ENCODE measurements around the gene C12orf42.

The C12orf42 gene

DNA sequence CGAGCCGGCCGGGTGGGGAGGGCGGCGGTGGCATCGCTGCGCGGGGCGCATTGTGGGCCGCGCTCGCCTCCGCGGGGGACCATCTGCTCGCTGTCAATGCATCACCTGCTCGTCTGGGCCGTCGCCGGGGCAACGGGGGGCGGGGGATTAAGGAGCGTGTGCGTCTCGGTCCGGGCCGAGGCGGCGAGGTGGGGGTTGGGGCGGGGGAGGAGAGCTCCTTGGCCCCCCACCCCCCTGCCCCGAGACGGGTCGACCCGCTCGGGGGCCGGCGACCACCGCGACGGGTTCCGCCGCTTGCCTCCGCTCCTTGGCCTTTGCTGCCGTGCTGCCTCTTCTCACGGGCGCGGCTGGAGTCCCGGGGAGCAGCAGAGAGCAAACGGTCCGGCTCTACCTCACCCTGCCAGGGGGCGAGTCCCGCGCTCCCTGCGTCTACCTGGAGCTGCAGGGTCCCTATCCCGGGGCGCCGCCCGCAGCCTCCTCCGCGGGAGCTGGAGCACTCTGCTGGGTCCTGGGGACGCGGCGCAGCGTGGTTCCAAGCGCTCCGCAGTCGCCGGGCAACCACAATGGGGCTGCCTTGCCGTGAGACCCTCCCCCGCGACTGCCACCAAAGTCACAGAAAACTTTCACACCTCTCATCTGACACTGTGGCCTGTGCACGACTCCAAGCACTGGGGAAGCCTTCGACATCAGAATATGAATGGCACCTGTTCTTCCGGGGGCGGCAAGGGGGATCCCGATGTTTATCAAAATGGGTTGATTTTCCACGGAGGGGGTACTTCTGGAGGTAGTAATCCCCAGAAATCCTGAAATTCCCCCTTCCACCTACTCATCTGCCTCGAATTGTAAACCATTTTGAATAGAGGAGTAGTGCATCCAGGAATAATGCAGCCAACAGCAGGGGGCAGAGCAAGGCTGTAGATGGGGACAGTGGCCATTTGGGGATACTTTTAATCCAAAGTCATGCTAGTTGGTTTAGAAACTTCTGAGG, at the start of gene C12orf42:
Gene C12orf42 (minus strand): TSS at position 500 of the 988 bp plus-strand sequence. CDS start 17,542 bp downstream, outside the sequence.
- DNase-seq (ENCODE audit: low read depth): peak; percentile 25

GRCh38 chr12:103542078-103542477, 46.3 kb upstream of the C12orf42 start:
- no peak for DNase-seq (ENCODE audit: low read depth)

- DNase-seq (ENCODE audit: low read depth): no peak
These were observed 44.6 kb upstream of the C12orf42 start for GRCh38 chr12:103540319-103540718.

GRCh38 chr12:103538397-103538796, 42.6 kb upstream of the C12orf42 start:
- no peak for DNase-seq (ENCODE audit: low read depth)

DNA sequence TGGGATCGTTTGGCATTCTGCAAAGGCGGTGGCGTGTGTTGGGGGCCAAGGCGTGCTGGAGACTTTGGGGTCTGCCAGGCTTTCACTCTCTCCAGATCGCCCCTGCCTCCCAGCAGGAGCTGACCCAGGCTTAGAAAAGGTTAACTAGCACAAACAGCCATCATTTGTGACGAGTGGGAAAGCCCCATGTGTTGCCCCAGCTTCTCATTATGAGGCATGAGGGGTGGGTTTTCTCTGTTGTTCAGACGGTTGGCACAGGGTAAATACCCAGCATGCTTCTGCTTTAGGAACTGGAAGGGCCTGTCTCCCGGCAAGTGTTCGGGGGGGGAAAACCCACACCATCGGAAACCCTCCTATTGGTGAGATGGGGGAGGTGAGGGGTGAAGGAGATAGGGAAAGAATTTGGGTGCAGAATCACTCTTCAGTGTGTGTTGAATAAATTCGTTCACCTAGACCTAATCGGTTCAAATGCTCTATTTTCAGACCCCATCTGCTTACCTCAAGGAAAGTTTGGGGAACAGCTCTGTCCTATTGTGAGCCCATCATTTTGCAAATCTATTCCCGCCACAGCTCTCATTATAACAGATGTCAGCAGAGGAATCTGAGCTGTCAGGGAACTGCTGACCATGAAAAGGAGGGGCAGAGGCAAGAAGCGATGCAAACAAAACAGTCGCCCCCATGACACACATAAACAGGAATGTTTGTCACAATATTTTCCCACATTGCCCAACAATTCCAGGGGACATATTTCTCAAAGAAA, 34.7 kb upstream of the C12orf42 start:
- DNase-seq (ENCODE audit: low read depth): no peak

- no peak for DNase-seq (ENCODE audit: low read depth)
These were observed 33.5 kb upstream of the C12orf42 start for GRCh38 chr12:103529306-103529705.

- no peak for DNase-seq (ENCODE audit: low read depth)
These were observed 28.6 kb upstream of the C12orf42 start for GRCh38 chr12:103524238-103524875.

DNA sequence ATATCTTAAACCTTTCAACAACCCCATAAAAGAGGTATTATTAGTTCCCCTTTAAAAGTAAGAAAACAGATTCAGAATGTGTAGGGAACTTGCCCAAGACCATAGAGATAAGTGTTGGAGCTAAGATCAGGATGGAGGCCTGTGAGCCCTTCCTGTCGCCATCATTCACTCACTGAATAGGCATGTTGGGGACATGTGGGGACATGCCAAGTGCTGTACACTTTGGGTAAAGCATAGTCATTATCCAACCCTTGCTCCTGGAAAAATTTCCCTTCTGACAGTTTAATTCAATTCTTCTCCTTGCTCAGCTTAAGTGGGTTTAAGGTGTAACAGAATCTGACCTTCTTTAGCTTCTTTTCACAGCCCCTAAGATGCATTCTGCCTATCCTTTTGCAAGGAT, 28.0 kb upstream of the C12orf42 start:
- DNase-seq (ENCODE audit: low read depth): no peak

- DNase-seq (ENCODE audit: low read depth): no peak
These were observed 25.0 kb upstream of the C12orf42 start for GRCh38 chr12:103520686-103521215.

- DNase-seq (ENCODE audit: low read depth): no peak
These were observed 23.9 kb upstream of the C12orf42 start for GRCh38 chr12:103519632-103520031.

- no peak for DNase-seq (ENCODE audit: low read depth)
These were observed 23.1 kb upstream of the C12orf42 start for GRCh38 chr12:103518899-103519298.

- no peak for DNase-seq (ENCODE audit: low read depth)
These were observed 21.4 kb upstream of the C12orf42 start for GRCh38 chr12:103517161-103517560.

DNA sequence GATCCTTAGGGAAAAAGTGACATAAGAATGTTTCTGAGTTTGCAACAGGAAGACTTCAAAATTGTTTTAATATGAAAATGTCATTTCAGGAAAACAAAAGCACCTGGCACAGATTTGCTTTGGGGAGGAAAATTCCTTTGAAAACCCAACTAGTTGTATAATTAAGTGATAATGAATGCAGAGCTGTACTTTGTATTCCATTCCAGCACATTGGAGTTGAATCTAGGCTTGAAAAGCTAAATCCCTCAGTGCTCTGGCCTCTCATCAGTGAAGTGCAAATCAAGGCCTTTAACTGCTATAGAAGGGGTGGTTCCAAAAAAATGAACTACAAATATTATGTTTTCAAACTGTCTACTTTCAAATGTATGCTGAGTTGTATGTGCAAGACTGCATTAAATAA, 19.6 kb upstream of the C12orf42 start:
- no peak for DNase-seq (ENCODE audit: low read depth)

DNA sequence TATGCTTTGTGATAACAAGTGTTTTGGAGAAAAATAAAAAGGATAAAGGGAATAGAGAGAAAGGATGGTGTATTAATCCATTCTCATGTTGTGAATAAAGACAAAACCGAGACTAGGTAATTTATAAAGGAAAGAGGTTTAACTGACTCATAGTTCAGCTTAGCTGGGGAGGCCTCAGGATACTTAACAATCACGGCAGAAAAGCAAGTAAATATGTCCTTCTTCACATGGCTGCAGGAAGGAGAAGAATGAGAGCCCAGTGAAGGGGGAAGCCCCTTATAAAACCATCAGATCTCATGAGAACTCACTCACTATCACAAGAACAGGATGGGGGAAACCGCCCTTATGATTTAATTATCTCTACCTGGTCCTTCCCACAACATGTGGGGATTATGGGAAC, 18.1 kb upstream of the C12orf42 start:
- no peak for DNase-seq (ENCODE audit: low read depth)

DNA sequence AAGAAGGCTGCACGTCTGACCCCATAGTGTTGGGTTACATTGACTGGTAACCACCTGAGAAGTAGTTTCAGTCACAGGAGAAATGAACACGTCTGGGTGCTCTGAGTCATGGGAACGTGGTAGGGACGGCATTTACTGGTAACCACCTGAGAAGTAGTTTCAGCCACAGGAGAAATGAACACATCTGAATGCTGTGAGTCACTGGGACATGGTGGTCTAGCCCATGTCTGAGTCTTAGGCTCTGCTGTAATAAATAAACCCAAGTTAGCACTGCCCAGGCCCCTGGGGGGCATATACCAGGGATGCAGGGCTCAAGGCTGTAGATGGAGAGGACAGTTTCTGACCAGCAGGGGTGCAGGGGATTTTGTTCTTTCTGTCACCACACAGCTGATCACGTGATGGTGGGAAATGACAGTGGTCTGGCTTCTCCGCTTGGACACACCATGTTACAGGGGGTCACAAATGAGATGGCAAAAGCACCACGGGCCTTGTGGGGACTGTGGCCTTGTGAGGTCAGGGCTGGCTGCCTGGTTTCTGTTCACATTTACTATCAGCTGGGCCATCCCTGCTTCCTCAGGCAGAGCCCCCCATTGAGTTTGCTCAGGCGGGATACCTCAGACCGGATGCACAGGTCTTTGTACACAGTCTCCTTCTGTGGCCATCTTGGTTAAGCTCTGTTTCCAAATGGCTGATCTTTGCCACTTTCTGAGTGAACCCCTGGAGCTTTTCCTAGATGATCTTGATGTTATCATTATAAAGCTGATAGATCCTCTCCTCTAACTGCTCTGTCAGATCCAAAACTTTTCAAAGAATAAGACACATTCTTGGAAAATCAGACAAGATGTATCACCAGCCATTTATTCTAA, 9.8 kb upstream of the C12orf42 start:
- no peak for DNase-seq (ENCODE audit: low read depth)

DNA sequence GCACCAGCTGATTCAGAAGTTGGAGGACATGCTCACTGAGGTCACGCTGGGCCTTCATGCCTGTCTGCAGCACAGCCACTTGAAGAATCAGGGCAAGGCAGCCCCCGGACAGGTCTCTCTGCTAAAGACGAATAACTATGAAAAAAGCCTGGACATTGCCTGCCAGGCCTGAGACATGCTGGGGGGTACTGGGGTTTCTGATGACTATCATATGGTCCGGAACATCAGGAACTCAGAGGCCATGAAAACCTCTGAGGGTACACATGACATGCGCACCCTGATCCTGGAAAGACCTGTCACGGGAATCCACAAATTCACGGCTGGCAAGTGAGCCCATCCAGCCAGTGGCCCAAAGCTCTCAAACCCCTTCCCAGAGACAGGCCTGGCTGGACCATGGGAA, 8.8 kb upstream of the C12orf42 start:
- DNase-seq (ENCODE audit: low read depth): no peak

DNA sequence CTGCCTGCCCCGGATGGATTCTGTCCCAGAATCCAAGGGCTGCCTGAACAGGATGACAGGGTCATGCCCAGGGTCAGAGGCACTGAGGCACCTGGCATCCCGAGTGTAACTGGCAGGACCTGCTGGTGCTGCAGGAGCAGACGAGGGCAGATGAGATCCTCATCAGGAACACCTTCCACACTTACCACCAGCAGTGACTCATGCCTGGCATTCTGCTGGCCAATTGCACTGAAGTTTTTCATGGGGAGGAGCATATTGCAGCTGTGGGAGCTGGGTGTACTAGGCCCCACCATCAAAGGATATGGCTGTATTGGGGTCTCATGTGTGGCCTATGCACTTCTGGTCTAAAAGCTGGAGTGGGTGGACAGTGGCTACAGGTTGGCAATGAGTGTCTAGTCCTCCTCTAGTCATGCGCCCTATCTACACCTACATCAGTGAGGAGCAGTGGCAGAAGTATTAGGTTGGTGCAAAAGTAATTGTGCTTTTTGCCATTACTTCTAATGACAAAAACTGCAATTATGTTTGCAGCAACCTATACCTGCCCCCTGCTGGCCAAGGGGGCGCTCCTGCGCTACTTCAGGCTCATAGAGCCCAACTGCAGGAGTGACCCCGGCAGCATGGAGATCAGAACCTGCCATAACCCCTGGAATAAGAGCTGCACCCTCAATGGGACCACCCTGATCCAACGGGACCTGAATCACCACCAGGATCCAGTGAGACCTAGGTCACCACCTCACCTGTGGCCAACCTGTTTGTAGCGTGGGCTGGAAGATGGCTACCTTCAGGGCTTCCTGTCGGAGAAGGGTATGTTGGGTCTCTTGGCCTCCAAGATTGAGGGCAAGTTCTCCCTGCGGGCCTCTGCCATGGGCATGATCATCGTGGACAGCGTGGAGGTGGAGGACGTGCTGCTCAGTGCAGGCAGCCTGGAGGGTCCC, 8.0 kb upstream of the C12orf42 start:
- no peak for DNase-seq (ENCODE audit: low read depth)

DNA sequence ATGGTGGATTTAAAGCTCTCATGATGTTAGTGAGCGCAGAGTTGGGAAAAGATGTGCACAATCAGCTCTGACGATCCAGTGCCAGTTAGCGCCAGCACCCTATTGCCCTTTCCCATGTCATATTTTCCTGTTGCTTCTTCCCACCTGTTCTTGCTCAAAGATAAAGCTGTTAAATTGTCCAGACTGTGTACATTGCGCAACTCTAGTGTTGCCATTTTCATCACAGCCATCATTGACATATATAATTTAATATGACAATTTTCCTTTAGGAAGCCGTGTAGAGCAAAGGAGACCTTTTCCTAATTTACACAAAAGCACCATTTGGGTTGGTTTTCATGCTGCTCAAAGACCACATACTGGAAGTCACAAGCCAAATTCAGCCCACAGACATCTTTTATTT, 5.7 kb upstream of the C12orf42 start:
- DNase-seq (ENCODE audit: low read depth): no peak

GRCh38 chr12:103499571-103499970, 3.8 kb upstream of the C12orf42 start:
- no peak for DNase-seq (ENCODE audit: low read depth)

GRCh38 chr12:103498990-103499389, 3.2 kb upstream of the C12orf42 start:
- no peak for DNase-seq (ENCODE audit: low read depth)
